Measurements from ENCODE around the gene GOSR1. TPM values are rescaled to one million over a fixed set of nuclear protein-coding genes. Genes with fewer than 3 reads are reported as not detected.
"Not testable (repeated sequence)": the region's sequence is repeated elsewhere in the genome, so short reads cannot be mapped to it uniquely, and the experiment has no call there.

GOSR1 gene
- total RNA-seq, 1 donor from 2014 or later = 60.5 TPM

DNA sequence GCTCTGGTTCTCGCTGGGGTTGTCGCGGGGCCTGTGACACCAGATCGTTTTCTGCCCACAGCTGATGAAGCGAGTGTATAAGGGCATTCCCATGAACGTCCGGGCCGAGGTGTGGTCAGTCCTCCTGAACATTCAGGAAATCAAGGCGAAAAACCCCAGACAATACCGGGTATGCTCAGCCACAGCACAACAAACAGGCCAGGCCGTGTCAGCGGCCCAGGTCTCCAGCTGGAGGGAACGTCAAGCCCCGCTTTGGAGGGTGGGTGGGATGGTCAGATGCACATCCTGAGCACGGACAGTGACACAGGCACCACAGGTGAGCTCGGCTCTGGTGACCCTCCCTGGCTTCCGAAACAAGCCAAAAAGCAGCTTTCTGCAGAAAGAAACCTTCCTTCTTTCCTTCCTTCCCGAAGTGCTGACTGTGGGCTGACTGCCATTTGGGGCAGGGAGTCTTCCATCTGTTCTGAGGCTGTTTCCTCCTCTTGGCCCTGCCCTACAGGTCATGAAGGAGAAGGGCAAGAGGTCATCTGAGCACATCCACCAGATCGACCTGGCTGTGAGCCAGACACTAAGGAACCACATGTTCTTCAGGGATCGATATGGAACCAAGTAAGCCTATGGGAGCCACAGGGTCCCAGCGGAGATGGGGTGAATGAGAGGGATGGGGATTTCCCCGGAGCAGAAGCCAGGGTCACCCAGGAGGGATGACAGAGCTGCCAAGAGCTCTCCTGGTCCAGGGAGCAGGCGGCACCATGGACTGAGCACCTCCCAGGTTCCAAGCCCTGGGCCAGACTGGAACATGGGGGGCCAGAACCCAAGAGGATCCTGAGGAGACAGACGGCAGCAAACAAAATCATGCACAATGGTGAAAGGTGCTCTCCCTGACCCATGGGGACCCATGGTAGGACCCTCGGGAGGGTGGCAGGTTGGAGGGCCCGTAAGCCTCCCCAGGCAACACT, 79.4 kb downstream of the GOSR1 start:
- DNase-seq (ENCODE audit: low spot score) (no peak), ATAC-seq (no peak)
- intact Hi-C loops (cut with DNase I) = no loop called here

DNA sequence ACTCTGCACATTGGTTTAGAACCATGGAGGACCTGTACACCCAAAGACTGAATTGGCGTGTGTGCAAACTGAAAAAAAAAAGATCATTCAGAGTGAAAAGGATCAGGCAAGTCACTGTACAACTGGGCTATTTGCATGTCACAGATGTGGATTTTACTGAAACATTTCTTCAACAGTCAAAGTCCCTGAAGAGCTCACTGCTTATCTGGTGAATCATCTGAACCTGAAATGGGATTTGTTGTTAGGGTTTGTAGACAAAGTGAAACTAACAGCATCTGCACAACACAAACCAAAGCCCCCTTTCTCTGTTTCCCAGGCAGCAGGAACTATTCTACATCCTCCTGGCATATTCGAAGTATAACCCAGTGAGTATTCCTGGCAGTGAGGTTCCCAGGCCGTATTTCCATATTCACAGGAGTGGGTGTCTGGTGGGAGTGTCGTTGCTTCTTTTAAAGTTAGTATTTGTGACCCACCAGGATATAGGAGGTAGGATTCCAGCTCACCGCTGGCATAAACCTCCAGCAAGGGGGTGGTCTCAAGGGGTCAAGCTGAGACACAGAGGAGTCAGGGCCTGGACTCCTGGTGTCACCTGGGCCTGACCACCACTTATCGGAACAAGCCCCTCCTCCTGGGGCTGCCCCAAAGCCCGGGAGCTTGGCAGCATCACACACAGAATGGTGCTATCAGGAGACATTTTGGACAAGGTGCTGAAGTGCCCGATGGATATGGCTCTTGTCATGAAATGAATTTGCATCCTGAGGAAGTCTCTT, 80.9 kb downstream of the GOSR1 start:
- DNase-seq (ENCODE audit: low spot score) = no peak
- no peak for ATAC-seq
- intact Hi-C loops (cut with DNase I) = no loop called here

DNA sequence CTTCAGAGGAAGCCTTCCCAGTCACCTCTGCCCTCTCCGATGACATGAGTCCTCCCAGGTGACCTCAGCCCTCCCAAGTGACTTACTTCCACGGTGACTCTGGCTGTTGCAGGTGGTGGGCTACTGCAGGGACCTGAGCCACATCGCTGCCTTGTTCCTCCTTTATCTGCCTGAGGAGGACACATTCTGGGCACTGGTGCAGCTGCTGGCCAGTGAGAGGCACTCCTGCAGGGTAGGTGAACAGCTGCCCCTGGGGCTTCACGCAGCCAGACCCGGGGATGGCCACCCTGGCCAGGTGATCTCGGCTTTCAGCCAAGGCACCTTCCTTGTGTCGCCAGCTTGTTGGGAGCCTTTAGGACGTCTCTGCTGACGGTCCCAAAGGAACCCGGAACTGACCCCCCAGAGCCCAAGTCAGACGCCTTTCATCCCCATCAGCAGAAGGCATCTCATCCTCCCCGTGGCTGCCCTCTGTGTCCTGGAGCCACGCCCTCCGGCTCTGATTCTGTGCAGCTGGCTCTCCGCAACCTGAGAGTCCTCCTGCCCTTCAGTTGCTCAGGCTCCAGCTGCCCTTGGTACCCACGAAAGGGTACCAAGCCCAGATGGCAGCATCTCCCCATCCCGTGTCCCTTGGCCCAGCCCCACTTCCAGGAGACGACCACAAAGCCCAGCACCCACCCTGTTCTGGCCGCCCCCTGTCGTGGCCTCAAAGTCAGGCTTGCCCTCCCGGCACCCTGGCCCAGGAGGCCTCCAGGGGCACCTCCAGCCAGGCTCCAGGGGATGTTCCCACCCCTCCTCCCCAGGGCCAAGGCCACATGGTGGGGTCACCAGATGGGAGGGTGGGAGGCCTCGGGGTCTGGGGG, 81.7 kb downstream of the GOSR1 start:
- intact Hi-C loops (cut with DNase I) = no loop called here
- no peak for DNase-seq (ENCODE audit: low spot score)

DNA sequence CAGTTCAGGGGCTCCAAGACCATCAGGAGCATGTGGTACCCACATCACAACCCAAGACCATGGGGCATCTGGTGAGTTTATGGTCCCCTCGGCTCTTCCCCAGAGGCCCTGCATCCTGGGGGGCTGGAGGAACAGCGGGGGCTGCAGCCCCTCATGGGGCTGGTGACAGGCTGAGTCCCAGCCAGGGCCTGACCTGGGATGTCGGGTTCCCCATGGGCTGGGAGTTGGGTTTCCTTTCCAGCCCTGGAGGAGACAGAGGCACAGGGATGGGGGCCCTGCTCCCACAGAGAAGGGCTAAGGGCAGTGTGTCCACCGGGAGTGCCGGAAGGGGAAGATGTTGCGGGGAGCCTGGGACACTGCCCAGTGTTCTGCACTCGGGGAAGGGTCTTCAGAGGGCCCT, 82.4 kb downstream of the GOSR1 start:
- ATAC-seq = no peak
- intact Hi-C loops (cut with DNase I) = no loop called here
- no peak for DNase-seq (ENCODE audit: low spot score)

More for the DNA sequence above, 81.7 kb downstream of the GOSR1 start:
- ATAC-seq = no peak

DNA sequence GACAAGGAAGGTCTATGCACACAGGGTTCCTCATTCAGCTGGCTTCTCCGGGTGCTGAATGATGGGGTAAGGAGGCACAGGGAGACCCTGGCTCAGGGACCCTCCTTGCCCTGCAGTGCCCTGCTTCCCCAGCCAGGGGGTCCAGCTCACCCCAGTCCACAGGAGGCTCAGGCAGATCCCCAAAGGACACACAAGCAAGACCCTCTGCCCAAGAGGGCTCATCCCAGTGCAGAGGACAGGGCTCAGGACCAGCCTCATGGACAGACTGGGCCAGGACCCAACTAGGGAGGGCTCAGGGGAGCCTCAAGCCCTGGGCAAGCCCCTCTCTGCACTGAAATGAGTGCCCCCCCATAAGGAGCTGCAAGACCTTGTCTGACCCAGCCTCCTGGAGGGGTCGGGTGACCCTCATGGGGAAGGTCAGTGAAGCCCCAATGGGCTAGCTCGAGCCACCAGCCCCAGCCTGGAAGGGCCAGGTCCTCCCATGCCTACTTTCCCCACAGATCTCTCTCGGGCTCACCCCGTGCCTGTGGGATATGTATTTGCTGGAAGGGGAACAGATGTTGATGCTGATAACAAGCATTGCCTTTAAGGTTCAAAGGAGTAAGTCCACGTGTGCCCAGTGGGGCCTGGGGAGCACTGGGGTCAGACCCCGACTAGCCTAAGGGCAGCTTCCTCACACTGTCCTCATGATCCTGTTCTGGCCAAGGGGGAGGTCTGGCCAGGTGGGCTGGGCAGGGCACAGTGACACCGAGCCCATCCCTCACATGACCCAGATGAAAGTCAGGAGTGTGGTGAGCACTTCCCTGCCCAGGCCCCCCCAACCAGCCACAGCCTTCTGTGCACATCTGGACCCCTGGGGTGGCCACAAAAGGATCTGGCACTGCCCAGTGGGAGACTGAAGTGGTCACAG, 83.2 kb downstream of the GOSR1 start:
- ATAC-seq; DNase-seq (ENCODE audit: low spot score); intact Hi-C loops (cut with DNase I): not testable (repeated sequence)

DNA sequence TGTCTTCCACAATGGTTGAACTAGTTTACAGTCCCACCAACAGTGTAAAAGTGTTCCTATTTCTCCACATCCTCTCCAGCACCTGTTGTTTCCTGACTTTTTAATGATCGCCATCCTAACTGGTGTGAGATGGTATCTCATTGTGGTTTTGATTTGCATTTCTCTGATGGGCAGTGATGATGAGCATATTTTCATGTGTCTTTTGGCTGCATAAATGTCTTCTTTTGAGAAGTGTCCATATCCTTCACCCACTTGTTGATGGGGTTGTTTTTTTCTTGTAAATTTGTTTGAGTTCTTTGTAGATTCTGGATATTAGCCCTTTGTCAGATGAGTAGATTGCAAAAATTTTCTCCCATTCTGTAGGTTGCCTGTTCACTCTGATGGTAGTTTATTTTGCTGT, 84.6 kb downstream of the GOSR1 start:
- DNase-seq (ENCODE audit: low spot score); ATAC-seq; intact Hi-C loops (cut with DNase I): not testable (repeated sequence)

DNA sequence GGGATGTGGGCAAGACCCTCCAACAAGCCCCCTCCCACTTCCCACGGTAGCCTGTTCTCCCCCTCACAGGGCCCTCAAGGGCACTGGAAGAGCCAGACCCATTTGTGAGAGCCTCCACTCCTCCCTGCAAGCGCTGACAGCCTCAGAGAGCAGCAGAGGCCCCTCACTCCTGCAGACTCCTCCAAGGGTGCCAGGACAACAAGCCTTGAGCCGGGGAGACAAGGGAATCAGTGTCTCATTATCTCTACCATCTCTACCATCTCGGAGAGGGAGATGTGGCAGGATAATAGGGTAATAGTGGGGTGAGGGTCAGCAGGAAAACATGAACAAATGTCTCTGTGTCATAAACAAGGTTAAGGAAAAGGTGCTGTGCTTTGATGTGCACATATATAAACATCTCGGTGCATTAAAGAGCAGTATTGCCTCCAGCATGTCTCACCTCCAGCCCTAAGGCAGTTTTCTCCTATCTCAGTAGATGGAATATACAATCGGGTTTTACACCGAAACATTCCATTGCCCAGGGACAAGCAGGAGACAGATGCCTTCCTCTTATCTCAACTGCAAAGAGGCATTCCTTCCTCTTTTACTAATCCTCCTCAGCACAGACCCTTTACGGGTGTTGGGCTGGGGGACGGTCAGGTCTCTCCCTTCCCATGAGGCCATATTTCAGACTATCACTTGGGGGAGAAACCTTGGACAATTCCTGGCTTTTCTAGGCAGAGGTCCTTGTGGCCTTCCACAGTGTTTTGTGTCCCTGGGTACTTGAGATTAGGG, 86.1 kb downstream of the GOSR1 start:
- ATAC-seq; intact Hi-C loops (cut with DNase I); DNase-seq (ENCODE audit: low spot score): not testable (repeated sequence)

DNA sequence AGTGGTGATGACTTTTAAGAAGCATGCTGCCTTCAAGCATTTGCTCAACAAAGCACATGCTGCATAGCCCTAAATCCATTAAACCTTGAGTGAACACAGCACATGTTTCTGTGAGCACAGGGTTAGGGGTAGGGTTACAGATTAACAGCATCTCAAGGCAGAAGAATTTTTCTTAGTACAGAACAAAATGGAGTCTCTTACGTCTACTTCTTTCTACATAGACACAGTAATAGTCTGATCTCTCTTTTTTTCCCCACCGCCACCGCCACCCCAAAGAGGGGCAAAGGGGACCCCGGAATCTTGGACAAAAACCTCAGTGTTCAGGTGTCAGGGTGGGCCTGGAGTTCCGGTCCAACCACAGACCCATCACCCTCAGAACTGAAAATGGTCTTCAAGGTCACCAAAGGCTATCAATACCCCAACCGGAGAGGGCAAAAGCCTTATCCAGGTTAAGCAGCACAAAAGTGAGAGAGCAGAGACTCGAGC, 86.7 kb downstream of the GOSR1 start:
- ATAC-seq; intact Hi-C loops (cut with DNase I); DNase-seq (ENCODE audit: low spot score): not testable (repeated sequence)

DNA sequence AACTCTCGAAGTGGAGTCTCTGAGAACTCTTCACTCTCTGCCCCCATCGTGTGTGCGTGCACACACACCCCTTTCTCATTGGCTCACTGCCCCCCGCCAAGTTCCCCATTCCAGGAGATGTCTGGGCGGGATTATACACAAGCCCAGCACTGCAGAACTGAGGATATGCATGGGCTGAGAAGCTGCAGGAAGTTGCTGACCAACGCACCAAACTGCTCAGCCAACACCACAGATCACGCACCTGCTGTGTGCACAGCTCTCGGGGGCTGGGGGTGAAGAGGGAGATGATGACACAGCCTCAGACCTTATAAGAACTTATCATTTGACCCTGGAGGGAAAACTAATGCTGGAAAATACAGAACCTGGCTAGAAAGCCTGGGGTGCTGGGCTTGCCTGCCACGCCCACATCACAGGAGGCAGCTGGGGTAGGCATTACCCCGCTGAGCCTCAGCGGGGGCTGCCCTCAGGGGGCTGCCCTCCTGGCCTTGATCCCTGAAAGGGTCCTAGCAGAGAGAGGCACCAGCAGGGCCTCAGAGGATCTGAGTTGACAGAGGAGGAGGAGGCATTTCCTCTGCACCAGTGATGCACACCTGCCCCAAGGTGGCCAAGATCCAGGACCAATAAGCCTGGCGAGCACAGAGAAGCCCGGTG, 87.3 kb downstream of the GOSR1 start:
- intact Hi-C loops (cut with DNase I); ATAC-seq; DNase-seq (ENCODE audit: low spot score): not testable (repeated sequence)

DNA sequence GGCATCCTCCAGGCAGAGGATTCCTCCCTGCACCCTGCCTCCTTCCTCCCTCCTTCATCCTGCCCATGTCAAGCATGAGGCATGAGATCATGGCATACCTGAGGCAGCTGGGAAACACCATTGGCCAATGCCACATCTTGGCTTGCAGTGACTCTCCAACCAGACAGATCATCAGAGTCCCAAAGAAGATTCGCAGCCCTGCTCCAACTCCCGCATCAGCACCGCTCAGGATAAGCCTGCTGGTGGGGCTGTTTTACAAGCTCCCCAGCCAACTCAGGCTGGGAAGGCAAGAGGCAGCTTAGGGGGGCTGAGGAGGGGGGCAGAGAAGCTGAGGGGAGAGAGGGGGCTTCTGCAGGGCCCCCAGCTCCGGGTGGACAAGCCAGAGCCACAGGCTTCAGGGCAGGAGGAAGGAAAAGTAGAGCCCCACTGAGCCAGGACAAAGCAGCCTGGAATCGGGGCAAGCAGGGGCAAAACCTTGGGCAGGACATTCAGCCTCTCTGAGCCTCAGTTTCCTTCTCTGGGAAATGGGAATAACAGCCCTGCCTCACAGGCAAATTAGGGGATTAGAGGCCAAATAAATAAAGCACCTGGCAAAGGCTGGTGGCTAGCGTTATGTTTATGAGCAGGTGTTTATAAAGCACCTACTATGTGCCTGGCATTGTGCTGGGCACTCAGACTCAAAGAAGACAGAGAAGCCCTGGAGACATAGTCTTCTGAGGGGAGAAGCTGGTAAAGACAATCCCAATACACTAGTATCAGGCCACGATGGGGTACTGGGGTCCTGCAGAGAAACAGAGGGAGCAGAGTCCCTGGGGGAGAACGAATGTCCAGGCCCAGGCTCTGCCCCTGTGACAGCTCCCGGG, 88.1 kb downstream of the GOSR1 start:
- intact Hi-C loops (cut with DNase I) = no loop called here
- ATAC-seq (no peak), DNase-seq (ENCODE audit: low spot score) (no peak)

DNA sequence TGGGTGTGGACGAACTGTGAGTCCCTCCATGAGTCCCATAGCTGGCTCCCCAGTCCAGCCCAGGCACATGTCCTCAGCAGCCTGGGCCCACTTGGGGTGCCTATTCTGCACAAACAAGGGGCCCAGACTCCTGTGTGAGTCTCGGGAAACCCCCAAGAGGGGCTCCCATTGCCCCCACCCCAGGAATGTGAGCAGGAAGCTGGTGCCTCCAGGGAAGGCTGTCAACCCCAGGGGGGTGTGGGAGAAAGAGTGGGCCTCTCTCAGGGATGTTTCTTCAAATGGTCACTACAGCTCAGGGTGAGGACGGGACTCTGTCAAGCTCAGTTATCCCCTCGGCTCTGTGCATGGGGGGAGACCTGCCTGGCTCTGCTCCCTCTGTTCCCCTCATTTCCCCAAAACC, 88.9 kb downstream of the GOSR1 start:
- intact Hi-C loops (cut with DNase I); DNase-seq (ENCODE audit: low spot score); ATAC-seq: not testable (repeated sequence)

DNA sequence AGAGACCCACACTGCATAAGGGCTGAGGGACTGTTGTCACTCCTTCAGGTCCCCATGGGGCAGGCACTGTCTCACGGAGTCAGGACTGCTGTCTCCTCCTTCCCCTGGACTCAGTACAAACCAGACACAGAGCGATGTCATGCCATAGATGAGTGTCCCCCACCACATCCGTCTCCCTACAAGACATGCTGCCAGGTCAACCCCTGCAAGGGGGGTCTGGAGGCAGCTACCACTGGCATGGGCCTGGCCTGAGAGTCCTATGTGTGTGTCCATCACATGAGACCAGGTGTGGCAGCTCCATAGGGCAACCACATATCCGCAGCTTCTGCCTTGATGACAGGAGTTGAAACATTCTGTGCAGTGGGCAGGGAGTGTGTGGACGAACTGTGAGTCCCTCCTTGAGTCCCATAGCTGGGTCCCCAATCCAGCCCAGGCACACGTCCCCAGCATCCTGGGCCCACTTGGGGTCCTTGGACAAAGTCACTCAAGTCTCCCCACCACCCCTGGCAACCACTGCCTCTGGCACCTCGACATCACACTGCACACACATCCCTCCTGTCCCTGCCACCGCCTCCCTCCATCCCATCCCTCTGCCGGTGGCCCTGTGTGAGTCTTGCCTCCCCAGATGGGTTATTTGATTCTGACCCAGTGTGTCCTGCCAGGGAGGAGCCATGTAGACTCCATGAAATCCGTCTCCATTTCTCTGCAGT, 89.5 kb downstream of the GOSR1 start:
- DNase-seq (ENCODE audit: low spot score); ATAC-seq: not testable (repeated sequence)

DNA sequence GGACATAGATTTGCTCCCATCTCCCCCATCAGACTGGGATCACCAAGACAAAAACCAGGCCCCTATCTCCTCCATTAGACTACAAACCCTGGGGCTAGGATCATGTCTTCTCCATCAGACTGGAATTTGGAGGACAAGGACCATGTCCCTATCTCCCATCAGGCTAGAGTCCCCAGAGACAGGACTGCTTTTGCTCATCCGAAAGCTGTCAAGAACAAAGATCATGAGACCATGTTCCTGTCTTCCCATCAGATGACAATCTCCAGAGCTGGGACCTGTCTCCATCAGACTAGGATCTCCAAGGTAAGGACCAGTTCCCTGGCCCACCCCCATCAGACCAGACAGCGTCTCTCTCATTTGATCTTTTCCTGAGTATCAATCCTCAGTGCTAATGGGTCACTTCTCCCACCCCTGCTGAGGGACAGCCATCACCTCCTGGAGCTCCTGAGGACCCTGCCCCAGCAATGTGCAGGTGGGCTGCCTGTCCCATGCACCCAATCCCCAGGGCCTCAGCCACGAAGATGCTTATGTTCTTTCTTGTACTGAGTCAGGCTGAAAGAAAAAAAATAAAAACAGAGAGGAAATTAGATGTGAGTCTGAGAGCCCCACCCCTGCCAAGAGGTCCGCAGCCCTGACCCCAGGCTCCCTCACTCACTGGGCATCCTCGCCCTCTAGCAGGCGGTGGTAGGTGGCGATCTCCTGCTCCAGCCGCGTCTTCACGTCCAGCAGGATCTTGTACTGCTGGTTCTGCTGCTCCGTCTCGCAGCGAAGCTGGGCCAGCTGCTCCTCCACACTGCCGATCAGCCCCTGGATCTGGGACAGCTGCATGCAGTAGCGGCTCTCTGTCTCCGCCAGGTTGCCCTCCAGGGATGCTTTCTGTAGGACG, 90.3 kb downstream of the GOSR1 start:
- intact Hi-C loops (cut with DNase I) = no loop called here
- ATAC-seq = no peak
- no peak for DNase-seq (ENCODE audit: low spot score)

More for the DNA sequence above, 89.5 kb downstream of the GOSR1 start:
- intact Hi-C loops (cut with DNase I) = not testable (repeated sequence)

DNA sequence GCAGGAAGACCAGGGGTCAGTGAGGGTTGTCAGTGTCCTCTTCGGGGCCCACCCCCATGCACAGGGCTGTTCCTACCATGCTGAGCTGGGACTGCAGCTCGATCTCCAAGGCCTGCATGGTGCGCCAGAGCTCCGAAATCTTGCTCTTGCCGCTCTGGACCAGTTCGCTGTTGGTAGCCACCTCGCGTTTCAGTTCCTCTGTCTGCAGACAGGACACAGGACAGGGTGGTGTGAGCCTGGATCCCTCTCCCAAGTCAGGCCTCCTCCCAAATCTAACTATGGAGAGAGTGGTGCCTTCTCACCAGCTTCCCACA, 90.9 kb downstream of the GOSR1 start:
- ATAC-seq (no peak), DNase-seq (ENCODE audit: low spot score) (no peak)
- intact Hi-C loops (cut with DNase I) = no loop called here
